Activated T-cell treated with anti-CD3 and anti-CD28 coated beads for 24 hours (primary cell): ENCODE measurements around the gene TSKU.
"Not testable (repeated sequence)": the region's sequence is repeated elsewhere in the genome, so short reads cannot be mapped to it uniquely, and the experiment has no call there.

Experiments used
- DNase-seq: peaks from one replicate; pipeline ENCODE4 v3.0.0-alpha.2; 2020; ENCODE audit warnings: low read depth

Gene TSKU

GRCh38 chr11:76788661-76789442 is 5.7 kb downstream of the TSKU start:
- no peak for DNase-seq

DNA sequence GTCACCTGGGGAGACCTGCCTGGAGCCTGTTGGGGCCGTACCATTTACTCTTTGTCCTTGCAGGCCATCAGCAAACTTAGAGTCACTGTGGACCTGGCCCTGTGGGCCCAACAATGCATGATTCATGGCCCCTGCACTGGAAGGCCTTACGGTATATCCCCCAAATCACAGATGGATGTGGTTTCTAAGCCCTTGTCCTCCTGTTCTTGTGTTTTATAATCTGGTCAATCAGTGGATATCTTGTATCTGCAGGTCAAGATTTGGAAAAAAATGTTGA is 6.2 kb downstream of the TSKU start:
- DNase-seq, result no peak

DNA sequence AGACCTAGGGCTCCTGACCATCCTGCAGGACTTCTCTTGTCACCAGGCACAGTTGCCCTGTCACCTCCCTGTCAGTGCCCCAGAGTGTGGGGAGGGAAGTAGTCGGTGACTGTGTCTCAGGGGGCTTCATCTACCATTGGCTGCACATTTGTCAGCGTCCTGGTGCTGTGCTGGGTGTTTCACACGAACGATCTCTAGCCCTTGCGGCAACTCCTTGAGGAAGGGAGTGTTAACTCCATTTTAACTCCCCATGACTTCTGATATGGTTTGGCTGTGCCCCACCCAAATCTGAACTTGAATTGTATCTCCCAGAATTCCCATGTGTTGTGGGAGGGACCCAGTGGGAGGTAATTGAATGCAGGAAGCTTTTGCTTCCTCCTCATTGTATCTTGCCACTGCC is 7.1 kb downstream of the TSKU start:
- DNase-seq, result no peak

DNA sequence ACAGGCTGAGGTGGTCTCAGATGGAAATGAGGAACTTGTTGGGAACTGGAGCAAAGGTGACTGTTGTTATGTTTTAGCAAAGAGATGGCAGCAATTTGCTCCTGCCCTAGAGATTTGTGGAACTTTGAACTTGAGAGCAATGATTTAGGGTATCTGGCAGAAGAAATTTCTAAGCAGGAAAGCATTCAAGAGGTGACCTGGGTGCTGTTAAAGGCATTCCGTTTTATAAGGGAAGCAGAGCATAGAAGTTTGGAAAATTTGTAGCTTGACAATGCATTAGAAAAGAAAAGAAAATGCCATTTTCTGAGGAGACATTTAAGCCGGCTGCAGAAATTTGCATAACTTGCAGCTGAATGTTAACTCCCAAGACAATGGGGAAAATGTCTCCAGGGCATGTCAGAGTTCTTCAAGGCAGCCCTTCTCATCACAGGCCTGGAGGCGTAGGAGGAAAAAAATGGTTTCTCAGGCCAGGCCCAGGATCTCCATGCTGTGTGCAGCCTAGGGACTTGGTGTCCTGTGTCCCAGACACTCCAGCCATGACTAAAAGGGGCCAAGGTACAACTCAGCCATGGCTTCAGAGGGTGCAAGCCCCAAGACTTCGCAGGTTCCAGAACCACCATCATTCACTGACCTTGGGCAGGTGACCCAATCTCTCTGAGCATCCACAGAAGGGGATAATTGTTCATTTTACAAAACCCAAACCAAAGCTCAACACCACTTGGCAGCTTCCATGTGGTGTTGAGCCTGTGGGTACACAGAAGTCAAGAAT is 8.0 kb downstream of the TSKU start:
- DNase-seq, result not testable (repeated sequence)

- DNase-seq, result no peak
Measured at GRCh38 chr11:76791861-76792260, 8.7 kb downstream of the TSKU start.

GRCh38 chr11:76792505-76793264 is 9.5 kb downstream of the TSKU start:
- no peak for DNase-seq

DNA sequence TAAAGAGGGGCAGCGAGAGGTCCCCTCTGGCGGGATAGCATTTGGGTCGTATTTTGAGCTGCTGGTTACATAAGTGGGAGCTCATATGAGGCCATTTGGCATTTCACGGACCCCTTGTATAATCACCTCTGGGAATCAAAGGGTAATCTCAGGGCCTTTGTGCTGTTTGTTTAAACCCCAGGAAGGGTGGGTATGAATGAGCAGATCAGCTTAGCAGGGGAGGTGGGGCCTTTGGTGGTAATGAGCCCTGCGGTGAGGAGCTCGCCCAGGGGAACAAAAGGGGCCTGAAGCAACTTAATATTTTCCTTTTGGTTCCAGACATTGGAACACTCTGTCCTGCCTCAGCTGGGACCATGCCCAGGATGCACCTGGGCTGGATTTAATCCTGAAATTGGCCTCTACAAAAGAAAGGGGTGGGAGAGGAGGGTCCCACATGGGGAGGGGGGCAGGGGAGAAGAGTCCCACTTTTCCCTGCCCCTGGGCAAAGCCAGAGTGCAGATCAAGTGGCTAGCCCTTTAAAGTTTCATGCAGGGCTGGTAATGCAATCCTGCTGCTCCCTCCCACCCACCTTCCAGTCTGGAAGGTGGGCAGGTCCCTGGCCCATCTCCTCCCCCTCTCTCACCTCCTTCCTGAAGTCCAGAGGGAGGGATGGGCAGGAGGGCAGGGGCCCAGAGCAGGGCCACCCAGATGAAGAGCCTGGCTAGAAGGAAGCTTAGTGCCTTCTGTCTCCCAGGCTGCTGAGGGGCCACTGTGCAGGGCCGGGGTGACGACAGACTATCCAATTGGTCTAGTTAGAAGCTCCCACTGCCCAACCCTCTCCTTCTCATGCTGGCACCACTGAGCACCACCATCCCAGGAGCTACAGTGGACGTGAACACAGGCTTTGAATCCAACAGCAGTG is 10.5 kb downstream of the TSKU start:
- no peak for DNase-seq

- no peak for DNase-seq
Measured at GRCh38 chr11:76794371-76795289, 11.5 kb downstream of the TSKU start.

DNA sequence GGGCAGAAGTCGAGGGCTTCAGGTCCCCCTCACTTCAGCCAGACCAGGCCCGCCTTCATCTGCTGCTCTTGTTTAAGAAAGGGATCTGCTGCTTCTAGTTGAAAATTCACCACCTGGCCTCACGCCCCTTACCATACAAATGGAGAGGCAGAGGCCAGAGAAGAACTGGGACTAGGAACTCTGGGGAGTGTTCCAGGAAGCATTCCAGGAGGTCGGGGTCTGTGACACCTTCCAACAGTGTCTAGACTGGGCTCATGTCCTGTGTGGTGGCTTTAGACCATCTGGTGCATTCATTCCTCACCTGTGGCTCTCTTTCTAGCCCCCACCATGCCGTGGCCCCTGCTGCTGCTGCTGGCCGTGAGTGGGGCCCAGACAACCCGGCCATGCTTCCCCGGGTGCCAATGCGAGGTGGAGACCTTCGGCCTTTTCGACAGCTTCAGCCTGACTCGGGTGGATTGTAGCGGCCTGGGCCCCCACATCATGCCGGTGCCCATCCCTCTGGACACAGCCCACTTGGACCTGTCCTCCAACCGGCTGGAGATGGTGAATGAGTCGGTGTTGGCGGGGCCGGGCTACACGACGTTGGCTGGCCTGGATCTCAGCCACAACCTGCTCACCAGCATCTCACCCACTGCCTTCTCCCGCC is 12.3 kb downstream of the TSKU start:
- no peak for DNase-seq

DNA sequence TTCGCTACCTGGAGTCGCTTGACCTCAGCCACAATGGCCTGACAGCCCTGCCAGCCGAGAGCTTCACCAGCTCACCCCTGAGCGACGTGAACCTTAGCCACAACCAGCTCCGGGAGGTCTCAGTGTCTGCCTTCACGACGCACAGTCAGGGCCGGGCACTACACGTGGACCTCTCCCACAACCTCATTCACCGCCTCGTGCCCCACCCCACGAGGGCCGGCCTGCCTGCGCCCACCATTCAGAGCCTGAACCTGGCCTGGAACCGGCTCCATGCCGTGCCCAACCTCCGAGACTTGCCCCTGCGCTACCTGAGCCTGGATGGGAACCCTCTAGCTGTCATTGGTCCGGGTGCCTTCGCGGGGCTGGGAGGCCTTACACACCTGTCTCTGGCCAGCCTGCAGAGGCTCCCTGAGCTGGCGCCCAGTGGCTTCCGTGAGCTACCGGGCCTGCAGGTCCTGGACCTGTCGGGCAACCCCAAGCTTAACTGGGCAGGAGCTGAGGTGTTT is 12.8 kb downstream of the TSKU start:
- no peak for DNase-seq

DNA sequence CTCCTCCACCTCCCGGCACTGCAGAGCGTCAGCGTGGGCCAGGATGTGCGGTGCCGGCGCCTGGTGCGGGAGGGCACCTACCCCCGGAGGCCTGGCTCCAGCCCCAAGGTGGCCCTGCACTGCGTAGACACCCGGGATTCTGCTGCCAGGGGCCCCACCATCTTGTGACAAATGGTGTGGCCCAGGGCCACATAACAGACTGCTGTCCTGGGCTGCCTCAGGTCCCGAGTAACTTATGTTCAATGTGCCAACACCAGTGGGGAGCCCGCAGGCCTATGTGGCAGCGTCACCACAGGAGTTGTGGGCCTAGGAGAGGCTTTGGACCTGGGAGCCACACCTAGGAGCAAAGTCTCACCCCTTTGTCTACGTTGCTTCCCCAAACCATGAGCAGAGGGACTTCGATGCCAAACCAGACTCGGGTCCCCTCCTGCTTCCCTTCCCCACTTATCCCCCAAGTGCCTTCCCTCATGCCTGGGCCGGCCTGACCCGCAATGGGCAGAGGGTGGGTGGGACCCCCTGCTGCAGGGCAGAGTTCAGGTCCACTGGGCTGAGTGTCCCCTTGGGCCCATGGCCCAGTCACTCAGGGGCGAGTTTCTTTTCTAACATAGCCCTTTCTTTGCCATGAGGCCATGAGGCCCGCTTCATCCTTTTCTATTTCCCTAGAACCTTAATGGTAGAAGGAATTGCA is 13.5 kb downstream of the TSKU start:
- DNase-seq, result no peak

GRCh38 chr11:76797341-76798201 is 14.4 kb downstream of the TSKU start:
- no peak for DNase-seq

DNA sequence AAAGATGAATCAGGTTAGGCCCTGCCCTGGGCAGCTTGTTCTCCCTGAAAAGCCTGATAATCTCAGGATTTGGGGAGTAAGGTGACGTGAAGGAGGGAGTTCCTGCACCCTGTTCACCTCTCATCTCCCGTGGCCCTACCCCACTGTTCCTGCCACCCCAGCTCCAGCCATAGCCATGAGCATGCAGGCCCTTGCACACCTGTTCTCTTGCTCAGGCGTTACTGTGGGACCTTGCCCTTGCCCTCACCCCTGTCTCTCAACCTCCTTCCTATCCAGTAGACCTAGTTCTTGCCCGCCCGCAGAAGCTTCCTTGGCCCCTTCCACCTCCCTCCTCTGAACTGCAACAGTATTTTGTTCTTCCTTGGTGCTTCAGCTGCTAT is 15.0 kb downstream of the TSKU start:
- DNase-seq, result no peak

DNA sequence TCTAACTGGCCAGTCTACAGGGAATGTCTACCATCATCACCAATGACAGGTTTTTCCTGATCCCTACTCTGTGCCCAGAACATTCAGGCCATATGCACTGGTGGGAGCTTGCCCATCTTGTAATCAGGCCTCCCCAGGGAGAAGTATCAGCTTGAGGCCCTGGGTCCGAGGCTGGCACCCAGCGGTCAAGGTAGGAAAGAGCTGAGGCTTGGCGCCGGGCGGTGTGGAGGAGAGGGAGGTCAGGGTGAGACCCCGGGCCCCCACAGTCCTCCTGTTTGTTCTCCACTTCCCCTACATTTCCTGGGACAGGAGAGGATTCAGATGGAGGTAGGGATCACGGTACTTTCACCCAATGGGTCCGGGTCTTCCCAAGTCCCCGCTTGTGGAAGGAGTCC is 15.5 kb downstream of the TSKU start:
- DNase-seq, result no peak

GRCh38 chr11:76799066-76799804 is 16.1 kb downstream of the TSKU start:
- DNase-seq, result peak; percentile 68

DNA sequence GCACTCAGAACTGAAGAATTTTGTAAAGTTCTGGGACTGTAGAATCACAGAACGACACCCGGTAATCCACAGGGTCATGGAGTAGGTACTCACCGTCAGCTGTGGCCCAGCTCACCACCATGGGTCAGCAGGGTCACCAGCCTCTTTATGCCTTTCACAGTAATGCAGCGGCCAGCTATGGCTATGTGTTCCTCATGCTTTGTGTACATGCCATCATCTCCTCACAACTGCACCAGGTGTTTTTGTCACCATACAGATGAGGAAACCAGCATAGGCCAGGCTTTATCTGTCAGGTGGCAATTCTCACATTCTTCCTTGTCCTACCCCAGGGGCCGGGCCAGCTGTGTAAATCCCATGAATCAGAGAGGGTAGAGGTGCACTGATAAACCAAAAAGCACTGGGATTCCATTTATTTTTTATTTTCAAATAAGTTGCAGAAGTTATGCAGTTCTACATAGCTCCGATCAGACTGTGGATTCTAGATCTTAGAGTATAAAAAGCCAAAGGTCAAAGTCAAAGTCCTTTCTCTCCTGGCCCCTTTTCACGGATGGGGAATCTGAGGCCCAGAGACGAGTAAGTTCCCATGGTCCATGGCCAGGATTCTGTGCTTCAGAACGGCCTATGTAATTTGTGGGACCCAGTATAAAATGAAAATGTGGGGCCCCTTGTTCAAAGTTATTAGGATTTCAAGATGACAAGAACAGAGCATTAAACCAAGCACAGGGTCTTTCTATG is 17.5 kb downstream of the TSKU start:
- DNase-seq, result no peak

DNA sequence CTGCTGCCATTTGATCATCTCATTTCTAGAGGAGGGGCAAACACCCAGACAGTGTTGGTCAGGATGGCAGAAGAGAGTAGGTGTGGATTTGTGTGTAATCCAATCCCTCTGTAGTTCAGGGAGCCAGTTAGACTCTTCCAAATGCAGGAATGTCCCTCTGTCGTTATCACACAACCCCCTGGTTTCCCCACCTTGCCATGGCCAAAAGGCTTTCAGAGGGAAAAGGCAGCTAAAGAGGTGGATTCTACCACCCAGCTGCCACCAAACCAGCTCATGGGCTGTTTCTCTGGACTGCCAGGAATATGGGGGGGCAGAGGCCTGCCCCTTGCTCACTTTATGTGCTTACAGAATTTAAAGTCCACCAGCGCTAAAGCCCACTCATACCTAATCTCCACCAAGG is 18.1 kb downstream of the TSKU start:
- DNase-seq, result no peak
